ENCODE results near the gene FBXL16.

DNA sequence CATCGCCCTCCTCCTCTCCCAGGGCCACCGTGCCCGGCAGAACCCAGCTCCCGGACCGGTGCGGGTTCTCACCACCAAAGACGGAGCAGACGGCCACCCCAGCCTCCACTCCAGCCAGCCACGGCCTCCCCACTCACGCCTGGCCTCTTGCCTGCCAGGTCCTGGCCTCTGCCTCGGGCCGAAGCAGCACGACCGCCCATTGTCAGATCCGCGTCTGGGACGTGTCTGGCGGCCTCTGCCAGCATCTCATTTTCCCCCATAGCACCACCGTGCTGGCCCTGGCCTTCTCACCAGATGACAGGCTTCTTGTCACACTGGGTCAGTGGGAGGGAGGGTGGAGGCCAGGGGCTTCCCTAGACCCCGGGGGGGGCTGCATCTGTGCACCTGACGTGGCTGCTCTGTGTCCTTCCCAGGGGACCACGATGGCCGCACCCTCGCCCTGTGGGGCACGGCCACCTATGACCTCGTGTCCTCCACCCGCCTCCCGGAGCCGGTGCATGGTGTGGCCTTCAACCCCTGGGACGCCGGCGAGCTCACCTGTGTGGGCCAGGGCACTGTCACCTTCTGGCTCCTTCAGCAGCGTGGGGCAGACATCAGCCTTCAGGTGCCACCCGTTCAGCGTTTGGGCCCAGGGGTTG, 44.3 kb downstream of the FBXL16 start:
- no peak for TF ChIP-seq POLR2AphosphoS5 (IDR thresholded peaks at IDR 0.05; ENCODE audit: low read depth, low read length)
- no peak for TF ChIP-seq PAX5 (IDR thresholded peaks at IDR 0.05; ENCODE audit: insufficient read depth, low read length, severe bottlenecking)
- no peak for TF ChIP-seq POLR2A (IDR thresholded peaks at IDR 0.05; ENCODE audit: low read depth, low read length)
- TF ChIP-seq TAF1 (IDR thresholded peaks at IDR 0.05; ENCODE audit: low read depth, low read length) = no peak
